DND-41 (cell line): ENCODE results near the gene GLB1L.

Source experiments
- ATAC-seq: fragments of 200-7000 bp; cut with Tn5 transposase; 3 replicates; pipeline ENCODE4 v1.9.1; 2021; ENCODE audit warnings: low read depth; ENCODE audit not compliant: insufficient read depth
- DNase-seq: peaks from one replicate; pipeline ENCODE4 v3.0.0-alpha.2; 2020
- H2AFZ ChIP-seq: 2 replicates; pipeline ENCODE4 v1.6.0; 2012; ENCODE audit warnings: low read depth, low read length
- H3K27ac ChIP-seq: 2 replicates; pipeline ENCODE4 v1.5.1; 2012; ENCODE audit warnings: low read length, inconsistent platforms
- H3K27me3 ChIP-seq: fragments of 200-600 bp; sonication (generic); 2 replicates; pipeline ENCODE4 v1.6.0; 2012; ENCODE audit warnings: low read length, mild to moderate bottlenecking, inconsistent platforms; ENCODE audit not compliant: insufficient read depth, poor library complexity
- H3K36me3 ChIP-seq: 2 replicates; pipeline ENCODE4 v1.5.1; 2012; ENCODE audit warnings: low read length, inconsistent platforms; ENCODE audit not compliant: insufficient read depth
- H3K4me1 ChIP-seq: 2 replicates; pipeline ENCODE4 v1.5.1; 2012; ENCODE audit warnings: mild to moderate bottlenecking, low read length; ENCODE audit not compliant: insufficient read depth
- H3K4me2 ChIP-seq: 2 replicates; pipeline ENCODE4 v1.6.0; 2012; ENCODE audit warnings: mild to moderate bottlenecking, moderate library complexity, low read length, inconsistent platforms; ENCODE audit not compliant: insufficient read depth
- H3K4me3 ChIP-seq, 2 experiments: fragments of 200-600 bp in 1 of 2; shearing (Covaris generic) in 1 of 2; 2 replicates each; pipeline ENCODE4 v1.5.1; 2012 to 2016; ENCODE audit warnings: inconsistent platforms in 2 of 2, low read length in 2 of 2, mild to moderate bottlenecking in 2 of 2, low read depth in 1 of 2, moderate library complexity in 1 of 2
- H3K79me2 ChIP-seq: 2 replicates; pipeline ENCODE4 v1.6.0; 2012; ENCODE audit warnings: low read length, inconsistent platforms; ENCODE audit not compliant: insufficient read depth
- H3K9ac ChIP-seq: 2 replicates; pipeline ENCODE4 v1.6.0; 2012; ENCODE audit warnings: low read depth, mild to moderate bottlenecking, inconsistent platforms, low read length, moderate library complexity
- H3K9me3 ChIP-seq: 2 replicates; pipeline ENCODE4 v1.5.1; 2012; ENCODE audit warnings: low read length, moderate library complexity, mild to moderate bottlenecking, inconsistent platforms; ENCODE audit not compliant: insufficient read depth, severe bottlenecking
- H4K20me1 ChIP-seq: 2 replicates; pipeline ENCODE4 v1.6.0; 2012; ENCODE audit warnings: low read length; ENCODE audit not compliant: insufficient read depth
- CTCF ChIP-seq: IDR thresholded peaks from 2 replicates; pipeline ENCODE4 v1.5.1; 2012; ENCODE audit warnings: borderline replicate concordance, low read length, moderate library complexity, mild to moderate bottlenecking; ENCODE audit not compliant: poor library complexity, severe bottlenecking; ENCODE audit errors: extremely low read depth
- EZH2 ChIP-seq: IDR thresholded peaks from 3 replicates; pipeline ENCODE4 v1.6.1; 2012; ENCODE audit warnings: borderline replicate concordance, low read depth, mild to moderate bottlenecking, moderate library complexity, low read length, inconsistent platforms; ENCODE audit not compliant: severe bottlenecking

The GLB1L gene

GRCh38 chr2:219285373-219285735 lies 40.1 kb upstream of the GLB1L start:
- no peak overlapping the region for H3K9ac ChIP-seq
- no peak overlapping the region for H3K4me2 ChIP-seq
- H3K27ac ChIP-seq, result no peak overlapping the region

GRCh38 chr2:219284501-219285372 lies 39.5 kb upstream of the GLB1L start:
- ATAC-seq (no peak), DNase-seq (no peak)
- H3K4me1 ChIP-seq, result peaks cover 6% of the 10 kb centered on the region
- no peak overlapping the region for H3K9ac ChIP-seq
- H4K20me1 ChIP-seq, result no peaks in the 10 kb centered on the region; the same call in 1 of the 2 replicates
- no peak overlapping the region for H3K4me2 ChIP-seq
- H3K27me3 ChIP-seq, result no peaks in the 10 kb centered on the region
- no peak overlapping the region for H2AFZ ChIP-seq
- TF ChIP-seq CTCF (no peak), EZH2 (no peak)
- no peaks in the 10 kb centered on the region for H3K9me3 ChIP-seq
- H3K27ac ChIP-seq, result no peak overlapping the region
- H3K36me3 ChIP-seq, result 0 out of 2 replicates have a peak, but pooled peaks cover 8% of the 10 kb centered on the region
- H3K4me3 ChIP-seq, result no peak overlapping the region
- no peaks in the 10 kb centered on the region for H3K79me2 ChIP-seq

More at GRCh38 chr2:219285373-219285735, 40.1 kb upstream of the GLB1L start:
- Histone ChIP-seq H3K36me3 (0 out of 2 replicates have a peak, but pooled peaks cover 8% of the 10 kb centered on the region), H3K9me3 (no peaks in the 10 kb centered on the region), H3K27me3 (no peaks in the 10 kb centered on the region), H3K4me3 (no peak overlapping the region), H2AFZ (no peak overlapping the region), H3K4me1 (peaks cover under 1% of the 10 kb centered on the region; the same call in 1 of the 2 replicates), H3K79me2 (no peaks in the 10 kb centered on the region), H4K20me1 (no peaks in the 10 kb centered on the region; the same call in 1 of the 2 replicates)
- no peak for TF ChIP-seq CTCF
- ATAC-seq (no peak), DNase-seq (no peak)

GRCh38 chr2:219282943-219283581 lies 37.8 kb upstream of the GLB1L start:
- Histone ChIP-seq H3K79me2 (no peaks in the 10 kb centered on the region), H3K9me3 (no peaks in the 10 kb centered on the region), H3K4me3 (no peak overlapping the region), H2AFZ (no peak overlapping the region), H3K9ac (no peak overlapping the region), H3K4me2 (no peak overlapping the region), H4K20me1 (no peaks in the 10 kb centered on the region; the same call in 1 of the 2 replicates), H3K27me3 (no peaks in the 10 kb centered on the region), H3K27ac (no peak overlapping the region), H3K36me3 (0 out of 2 replicates have a peak, but pooled peaks cover 8% of the 10 kb centered on the region), H3K4me1 (peaks cover 20% of the 10 kb centered on the region)
- no peak for TF ChIP-seq EZH2
- TF ChIP-seq CTCF, result no peak
- ATAC-seq, result no peak
- DNase-seq, result no peak
